SK-MEL-5 (cell line): ENCODE measurements around the gene EPHX1. TPM values are rescaled to one million over a fixed set of nuclear protein-coding genes. Genes with fewer than 3 reads are reported as not detected.

Experiments
- DNase-seq: peaks from one replicate; pipeline ENCODE4 v3.0.0-alpha.2; 2016; ENCODE audit warnings: low read depth, low spot score
- in situ Hi-C: cut with HindIII; loops from 2 replicates; pipeline ENCODE4 v1.10.0; 2016; ENCODE audit warnings: low sequenced_read_pairs, high pct_unique_total_duplicates, low pct_unique_long_range_greater_than_20kb
- total RNA-seq: library from RNA; depleted of rRNA; stranded (reverse); fragments of >200 nt; shearing (Covaris generic); gene quantifications from 2 replicates; pipeline ENCODE4 v1.2.3, GENCODE V29; 2014

EPHX1 gene
- total RNA-seq, 1 experiment from 2014 or later: 21.8 TPM

- no peak for DNase-seq
- in situ Hi-C loops: no loop called here
These were observed 38.4 kb downstream of the EPHX1 start for GRCh38 chr1:225848030-225848955.

- in situ Hi-C loops: no loop called here
- DNase-seq: no peak
These were observed 40.0 kb downstream of the EPHX1 start for GRCh38 chr1:225849925-225850324.

GRCh38 chr1:225850370-225850769 is 40.4 kb downstream of the EPHX1 start:
- no peak for DNase-seq
- in situ Hi-C loops: no loop called here

- no peak for DNase-seq
- in situ Hi-C loops: no loop called here
These were observed 41.9 kb downstream of the EPHX1 start for GRCh38 chr1:225851805-225852204.

GRCh38 chr1:225852413-225853124 is 42.6 kb downstream of the EPHX1 start:
- in situ Hi-C loops: no loop called here
- no peak for DNase-seq

- in situ Hi-C loops: no loop called here
- no peak for DNase-seq
These were observed 43.5 kb downstream of the EPHX1 start for GRCh38 chr1:225853441-225853840.

GRCh38 chr1:225855503-225856300 is 45.8 kb downstream of the EPHX1 start:
- in situ Hi-C loops: no loop called here
- DNase-seq: no peak

- DNase-seq: no peak
- in situ Hi-C loops: no loop called here
These were observed 47.3 kb downstream of the EPHX1 start for GRCh38 chr1:225857256-225857655.

- DNase-seq: no peak
- in situ Hi-C loops: no loop called here
These were observed 49.2 kb downstream of the EPHX1 start for GRCh38 chr1:225859151-225859550.

- in situ Hi-C loops: no loop called here
- no peak for DNase-seq
These were observed 50.2 kb downstream of the EPHX1 start for GRCh38 chr1:225860107-225860506.

- in situ Hi-C loops: no loop called here
- no peak for DNase-seq
These were observed 51.0 kb downstream of the EPHX1 start for GRCh38 chr1:225860876-225861441.

- no peak for DNase-seq
- in situ Hi-C loops: no loop called here
These were observed 52.1 kb downstream of the EPHX1 start for GRCh38 chr1:225861834-225862580.

- in situ Hi-C loops: no loop called here
- no peak for DNase-seq
These were observed 52.6 kb downstream of the EPHX1 start for GRCh38 chr1:225862581-225862950.

- in situ Hi-C loops: no loop called here
- no peak for DNase-seq
These were observed 53.2 kb downstream of the EPHX1 start for GRCh38 chr1:225863167-225863566.

GRCh38 chr1:225865514-225865913 is 55.6 kb downstream of the EPHX1 start:
- DNase-seq: no peak
- in situ Hi-C loops: no loop called here

- in situ Hi-C loops: no loop called here
- DNase-seq: no peak
These were observed 56.3 kb downstream of the EPHX1 start for GRCh38 chr1:225866061-225866837.
